Left ventricle myocardium inferior (tissue), 1 donor: ENCODE results near the gene ERVV-1. TPM values are rescaled to one million over a fixed set of nuclear protein-coding genes. Genes with fewer than 3 reads are reported as not detected.
"Not testable (repeated sequence)": the region's sequence is repeated elsewhere in the genome, so short reads cannot be mapped to it uniquely, and the experiment has no call there.

ENCODE experiments used
- DNase-seq: peaks from one replicate; pipeline ENCODE4 v3.0.0-alpha.2; 2020
- H3K27ac ChIP-seq: fragments of 200-600 bp; replicated peaks from 2 replicates; pipeline ENCODE4 v1.8.0; 2021
- H3K27me3 ChIP-seq: fragments of 200-600 bp; 2 replicates; pipeline ENCODE4 v1.8.0; 2021; ENCODE audit warnings: low read depth
- H3K36me3 ChIP-seq: fragments of 200-600 bp; 2 replicates; pipeline ENCODE4 v1.8.0; 2021
- H3K4me1 ChIP-seq: fragments of 200-600 bp; 2 replicates; pipeline ENCODE4 v1.8.0; 2021
- H3K4me3 ChIP-seq: fragments of 200-600 bp; 2 replicates; pipeline ENCODE4 v1.8.0; 2021; ENCODE audit warnings: mild to moderate bottlenecking, moderate library complexity
- H3K9me3 ChIP-seq: fragments of 200-600 bp; replicated peaks from 2 replicates; pipeline ENCODE4 v1.8.0; 2021
- CTCF ChIP-seq: fragments of 200-600 bp; IDR thresholded peaks from 2 replicates; pipeline ENCODE4 v1.8.0; 2021; ENCODE audit warnings: antibody characterized with exemption, mild to moderate bottlenecking, borderline replicate concordance
- intact Hi-C: fragments of 100-400 bp; cut with micrococcal nuclease; formaldehyde crosslinking; loops from one replicate; pipeline ENCODE4 v1.11.0; 2022
- long read RNA-seq: library from polyadenylated mRNA; unstranded; transcript quantifications from one replicate; pipeline ENCODE4 v2.0.0, GENCODE V29; 2021
- total RNA-seq: library from RNA; stranded (reverse); fragmentation: NEBNext Ultra II Directional; extraction: Animal tissue kit (Norgen Biotek cat#: 25700); gene quantifications from one replicate; pipeline ENCODE4 v1.2.1, GENCODE V29; 2021
- donor health status: DM: no; HTN: yes; CAD: no; lungs with severe emphysema.

The ERVV-1 gene
- 0.11 TPM for total RNA-seq
- long read RNA-seq, result 0 reads

- Histone ChIP-seq H3K27me3 (peaks cover 9% of the 10 kb centered on the region), H3K9me3 (no peaks in the 10 kb centered on the region), H3K4me3 (no peak within 1 kb of the TSS), H3K36me3 (no peaks in the 10 kb centered on the region), H3K4me1 (no peaks in the 10 kb centered on the region), H3K27ac (no peak within 1 kb of the TSS)
- TF ChIP-seq CTCF, result no peak
- intact Hi-C loops, result no loop called here
- DNase-seq, result no peak
Observed at GRCh38 chr19:53013621-53014020, at the start of gene ERVV-1. Gene ERVV-1 (plus strand): TSS chr19:53013921. CDS start chr19:53014091, 170 bp downstream.

- DNase-seq, result no peak
- Histone ChIP-seq H3K4me1 (peaks cover 10% of the 10 kb centered on the region), H3K9me3 (peaks cover 22% of the 10 kb centered on the region), H3K4me3 (no peak overlapping the region), H3K36me3 (peaks cover 36% of the 10 kb centered on the region), H3K27ac (no peak overlapping the region), H3K27me3 (no peaks in the 10 kb centered on the region)
- TF ChIP-seq CTCF, result no peak
- intact Hi-C loops, result no loop called here
Observed at GRCh38 chr19:52967772-52968171, 45.9 kb upstream of the ERVV-1 start.

- DNase-seq, result no peak
- peaks cover 17% of the 10 kb centered on the region for H3K9me3 ChIP-seq
- H3K27ac ChIP-seq, result no peak overlapping the region
- H3K27me3 ChIP-seq, result no peaks in the 10 kb centered on the region
- H3K4me3 ChIP-seq, result no peak overlapping the region
- no peak for TF ChIP-seq CTCF
- peaks cover 31% of the 10 kb centered on the region for H3K36me3 ChIP-seq
- H3K4me1 ChIP-seq, result no peaks in the 10 kb centered on the region
- intact Hi-C loops, result no loop called here
Observed at GRCh38 chr19:52981329-52981728, 32.4 kb upstream of the ERVV-1 start.

GRCh38 chr19:52983167-52983566 lies 30.6 kb upstream of the ERVV-1 start:
- H3K4me3 ChIP-seq, intact Hi-C loops, H3K27ac ChIP-seq, H3K27me3 ChIP-seq, DNase-seq, H3K4me1 ChIP-seq: not testable (repeated sequence)
- Histone ChIP-seq H3K9me3 (peaks cover 17% of the 10 kb centered on the region), H3K36me3 (peaks cover 48% of the 10 kb centered on the region)

GRCh38 chr19:52987221-52987620 lies 26.5 kb upstream of the ERVV-1 start:
- no peak for TF ChIP-seq CTCF
- H3K27me3 ChIP-seq, result no peaks in the 10 kb centered on the region
- peaks cover 57% of the 10 kb centered on the region for H3K36me3 ChIP-seq
- H3K4me3 ChIP-seq, result no peak overlapping the region
- no peak for DNase-seq
- peaks cover 17% of the 10 kb centered on the region for H3K9me3 ChIP-seq
- intact Hi-C loops, result no loop called here
- H3K27ac ChIP-seq, result no peak overlapping the region
- peaks cover 4% of the 10 kb centered on the region for H3K4me1 ChIP-seq

GRCh38 chr19:52988506-52988905 lies 25.2 kb upstream of the ERVV-1 start:
- intact Hi-C loops, result no loop called here
- Histone ChIP-seq H3K27me3 (no peaks in the 10 kb centered on the region), H3K4me1 (peaks cover 12% of the 10 kb centered on the region), H3K27ac (no peak overlapping the region), H3K4me3 (no peak overlapping the region), H3K9me3 (peaks cover 17% of the 10 kb centered on the region), H3K36me3 (peaks cover 57% of the 10 kb centered on the region)
- no peak for DNase-seq
- no peak for TF ChIP-seq CTCF
